K562 (cell line): Measurements from ENCODE around the gene SLC37A2. TPM values are rescaled to one million over a fixed set of nuclear protein-coding genes. Genes with fewer than 3 reads are reported as not detected.

Source experiments
- ATAC-seq: fragments of 200-7000 bp; cut with Tn5 transposase; 3 replicates; pipeline ENCODE4 v1.9.1; 2020; ENCODE audit warnings: moderate library complexity
- BruUV-seq: library from RNA; stranded (reverse); fragments of 400-500 nt; replicated peaks from 2 replicates; lab custom pipeline; 2021; lab: Mats Ljungman, UMichigan
- CTCF ChIA-PET: fragments of 300-600 bp; formaldehyde crosslinking; extraction: SDS; loops from one replicate; lab custom pipeline; 2021; ENCODE audit warnings: low intra/inter-chr PET ratio; lab: Yijun Ruan, JAX
- POLR2A ChIA-PET: fragments of 300-600, 350-650 bp; sonication (Branson Sonifier 250); formaldehyde crosslinking; extraction: SDS; loops from one replicate; lab custom pipeline; 2021; ENCODE audit warnings: antibody characterized with exemption, inconsistent platforms; lab: Yijun Ruan, JAX
- DNase-seq, 4 experiments: peaks; one replicate each; pipeline versions ENCODE4 v3.0.0 to v3.0.0-alpha.2; 2011 to 2018; ENCODE audit warnings: low spot score in 3 of 4, mixed read lengths in 3 of 4; ENCODE audit errors: extremely low read depth in 1 of 4
- FAIRE-seq: peaks from 2 replicates; lab custom pipeline; 2011; peaks lifted over from hg19 to GRCh38; lab: Jason Lieb, UNC
- H2AFZ ChIP-seq: 2 replicates; pipeline ENCODE4 v1.6.0; 2011; ENCODE audit warnings: low read depth, low read length, control low read depth, inconsistent platforms
- H3K27ac ChIP-seq: fragments of 200-600 bp; 3 replicates; pipeline ENCODE4 v1.8.0; 2011; ENCODE audit warnings: low read depth, mild to moderate bottlenecking, control low read depth, inconsistent platforms, low read length, moderate library complexity, mixed read lengths; ENCODE audit errors: extremely low read depth
- H3K27me3 ChIP-seq, 2 experiments: fragments of 300-600 bp in 1 of 2; 2 replicates in 1 of 2; 3 replicates in 1 of 2; pipeline versions ENCODE4 v1.6.0 to v1.8.0; 2011; ENCODE audit warnings: inconsistent platforms in 2 of 2, low read length in 2 of 2, mild to moderate bottlenecking in 1 of 2, mixed read lengths in 1 of 2, moderate library complexity in 1 of 2; ENCODE audit not compliant: control insufficient read depth in 2 of 2, insufficient read depth in 2 of 2
- H3K36me3 ChIP-seq: fragments of 300-600 bp; 3 replicates; pipeline ENCODE4 v1.8.0; 2011; ENCODE audit warnings: mild to moderate bottlenecking, low read length, inconsistent platforms; ENCODE audit not compliant: control insufficient read depth, insufficient read depth
- H3K4me1 ChIP-seq, 2 experiments: fragments of 200-600 bp in 1 of 2; replicated peaks in 1 of 2; 2 replicates in 1 of 2; 3 replicates in 1 of 2; pipeline versions ENCODE4 v1.5.1 to v1.8.0; 2011; ENCODE audit warnings: inconsistent platforms in 2 of 2, low read length in 2 of 2, mild to moderate bottlenecking in 1 of 2, mixed read lengths in 1 of 2, moderate library complexity in 1 of 2; ENCODE audit not compliant: control insufficient read depth in 2 of 2, insufficient read depth in 2 of 2
- H3K4me2 ChIP-seq: 2 replicates; pipeline ENCODE4 v1.6.1; 2011; ENCODE audit warnings: low read length, control low read depth, inconsistent platforms, mixed read lengths; ENCODE audit not compliant: insufficient read depth
- H3K4me3 ChIP-seq: fragments of 200-600 bp; sonication (generic), shearing (Covaris generic); 2 replicates; pipeline ENCODE4 v1.5.1; 2016; ENCODE audit warnings: control low read depth, inconsistent platforms
- H3K79me2 ChIP-seq: fragments of 200-600 bp; 3 replicates; pipeline ENCODE4 v1.8.0; 2011; ENCODE audit warnings: low read length, inconsistent platforms; ENCODE audit not compliant: control insufficient read depth, insufficient read depth
- H3K9ac ChIP-seq, 2 experiments: 2 replicates each; pipeline versions ENCODE4 v1.6.0 to v1.6.1; 2011; ENCODE audit warnings: low read depth in 2 of 2, low read length in 2 of 2, control low read depth in 1 of 2, inconsistent platforms in 1 of 2, mild to moderate bottlenecking in 1 of 2, mixed read lengths in 1 of 2; ENCODE audit not compliant: insufficient read depth in 1 of 2
- H3K9me1 ChIP-seq: one replicate; pipeline ENCODE4 v1.6.0; 2011; ENCODE audit warnings: inconsistent platforms, mild to moderate bottlenecking, low read length, moderate library complexity; ENCODE audit not compliant: control insufficient read depth, insufficient read depth
- H3K9me3 ChIP-seq: replicated peaks from 2 replicates; pipeline ENCODE4 v1.5.1; 2011; ENCODE audit warnings: low read depth, low read length, inconsistent platforms; ENCODE audit not compliant: control insufficient read depth, insufficient read depth
- H4K20me1 ChIP-seq: replicated peaks from 2 replicates; pipeline ENCODE4 v1.6.1; 2011; ENCODE audit warnings: low read length, inconsistent platforms, mixed read lengths; ENCODE audit not compliant: control insufficient read depth, insufficient read depth
- DNMT1 ChIP-seq: fragments of 450-650 bp; IDR thresholded peaks from 2 replicates; pipeline ENCODE4 v1.6.1; 2016; ENCODE audit warnings: antibody characterized with exemption, mild to moderate bottlenecking
- EHMT2 ChIP-seq: fragments of 450-650 bp; IDR thresholded peaks from 2 replicates; pipeline ENCODE4 v1.6.1; 2018; ENCODE audit warnings: antibody characterized with exemption
- KAT8 ChIP-seq: fragments of 450-650 bp; IDR thresholded peaks from 2 replicates; pipeline ENCODE4 v1.6.1; 2016; ENCODE audit warnings: low read depth, mild to moderate bottlenecking
- RBBP5 ChIP-seq: fragments of 200-600 bp; sonication (generic); IDR thresholded peaks from 2 replicates; pipeline ENCODE4 v1.6.1; 2012; ENCODE audit warnings: borderline replicate concordance, mild to moderate bottlenecking, low read length, control low read depth, inconsistent platforms; ENCODE audit not compliant: insufficient read depth, poor library complexity, severe bottlenecking
- TARDBP ChIP-seq: fragments of 450-650 bp; IDR thresholded peaks from 2 replicates; pipeline ENCODE4 v1.6.1; 2016
- ZNF717 ChIP-seq: fragments of 250-450 bp; sonication (Bioruptor Pico); IDR thresholded peaks from 2 replicates; pipeline ENCODE4 v1.5.0; 2021
- WGBS: fragments of 100-300 bp; shearing (Covaris generic); methylation state at CpG from one replicate; pipeline ENCODE4 v1.1.6; 2016; ENCODE audit warnings: low coverage, mixed read lengths; ENCODE audit not compliant: insufficient coverage; ENCODE audit errors: missing lambda C conversion rate; 5-methylcytosine and 5-hydroxymethylcytosine counted together
- in situ Hi-C: fragments of 300-500 bp; cut with MboI; formaldehyde crosslinking; loops from 4 replicates; pipeline ENCODE4 v1.15.0; 2018; ENCODE audit warnings: inconsistent platforms, mixed read lengths
- intact Hi-C: fragments of 100-400 bp; cut with micrococcal nuclease; formaldehyde crosslinking; loops from 2 replicates; pipeline ENCODE4 v1.14.2; 2022
- polyA plus RNA-seq, 8 experiments: library from polyadenylated mRNA; depleted of rRNA in 4 of 8; stranded (reverse) in 5 of 8; unstranded in 3 of 8; fragments of >200 nt; fragmentation: Nextera tagmentation in 2 of 8; fragmentation: Illumina TruSeq in 1 of 8; extraction: Ambion mirVana in 2 of 8; extraction: Trizol in 1 of 8; gene quantifications; 2 replicates each; pipeline versions ENCODE4 v1.2.1 to v1.2.3, GENCODE V29; 2011 to 2014; ENCODE audit warnings: inconsistent platforms in 1 of 8, missing spikeins in 1 of 8
- total RNA-seq, 7 experiments: library from RNA; depleted of rRNA in 6 of 7; stranded (reverse); fragments of >200 nt in 6 of 7; fragmentation: Illumina TruSeq in 2 of 7; extraction: Trizol in 2 of 7; gene quantifications; 2 replicates each; pipeline versions ENCODE4 v1.2.1 to v1.2.3, GENCODE V29; 2011 to 2021; ENCODE audit warnings: low replicate concordance in 1 of 7

SLC37A2 gene
- total and polyA plus RNA-seq, 9 of the 15 experiments (the other 6 are each of a cell fraction or from before 2014, with no cell fraction given) = 0.01 to 1.2 (median 0.52) TPM

DNA sequence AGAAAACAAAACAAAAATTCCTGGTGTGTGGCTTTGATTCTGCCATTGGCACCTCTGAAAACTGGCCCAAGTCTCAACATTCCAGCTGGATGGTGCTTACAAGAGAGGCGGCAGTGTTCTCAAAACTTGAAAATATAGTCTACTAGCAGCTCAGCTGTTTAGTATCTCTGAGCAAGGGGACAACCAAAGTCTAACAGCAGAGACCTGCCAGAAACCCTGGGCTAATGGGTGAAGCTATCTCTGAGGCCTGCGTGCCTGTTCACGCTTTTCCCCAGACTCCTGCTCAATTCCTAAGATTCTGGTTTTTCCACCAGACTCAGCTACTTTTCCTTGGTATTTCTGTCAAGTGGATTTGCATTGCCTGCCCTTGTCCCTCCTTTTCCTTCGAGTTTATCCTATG is 30.4 kb downstream of the SLC37A2 start:
- 69% methylated on average over 4 of the region's 4 CpGs for WGBS
- Histone ChIP-seq H3K9me1 (no peaks in the 10 kb centered on the region), H4K20me1 (0 out of 2 replicates have a peak, but pooled peaks cover 3% of the 10 kb centered on the region), H3K9ac (no peak overlapping the region), H3K4me1 (peaks cover 0 to 7% of the 10 kb centered on the region in 2 experiments; a peak in 2 of 5 replicates), H3K36me3 (peaks cover 13% of the 10 kb centered on the region; the same call in 1 of the 3 replicates), H3K4me3 (no peak overlapping the region), H3K4me2 (no peak overlapping the region), H2AFZ (no peak overlapping the region), H3K79me2 (no peaks in the 10 kb centered on the region), H3K27me3 (no peaks in the 10 kb centered on the region), H3K27ac (no peak overlapping the region), H3K9me3 (no peaks in the 10 kb centered on the region)
- in situ Hi-C loops = no loop called here
- no peak for ATAC-seq
- DNase-seq = no peak
- no TSS peak for BruUV-seq
- ChIA-PET POLR2A (interaction anchor here (0.8 kb wide), 1 partner anchor 18 kb away, joined by 3 read pairs; the partner anchor contains the start of gene TMEM218), CTCF (interaction anchor here (0.6 kb wide), 1 partner anchor 545 kb away, joined by 3 read pairs; no protein-coding TSS in a partner anchor)
- TF ChIP-seq TARDBP = no peak
- no peak for TF ChIP-seq DNMT1
- intact Hi-C loops = loop anchor here (5.0 kb wide), 1 partner anchor 779 kb away; no protein-coding TSS in a partner anchor
- no peak for FAIRE-seq

GRCh38 chr11:125094731-125095130 is 31.6 kb downstream of the SLC37A2 start:
- Histone ChIP-seq H3K79me2 (no peaks in the 10 kb centered on the region), H3K36me3 (peaks cover 13% of the 10 kb centered on the region; the same call in 1 of the 3 replicates), H3K9me3 (no peaks in the 10 kb centered on the region), H3K9ac (no peak overlapping the region), H3K27ac (no peak overlapping the region), H3K27me3 (no peaks in the 10 kb centered on the region), H3K4me3 (no peak overlapping the region), H2AFZ (no peak overlapping the region), H3K4me2 (no peak overlapping the region), H3K9me1 (no peaks in the 10 kb centered on the region), H3K4me1 (peaks cover 0 to 7% of the 10 kb centered on the region in 2 experiments; a peak in 2 of 5 replicates)
- FAIRE-seq = no peak
- CTCF ChIA-PET = no interaction called here
- DNase-seq = no peak
- no TSS peak for BruUV-seq
- POLR2A ChIA-PET = no interaction called here
- 52% methylated on average over 2 of the region's 2 CpGs for WGBS
- no peak for ATAC-seq
- intact Hi-C loops (loop anchor here (5.0 kb wide), 1 partner anchor 778 kb away; no protein-coding TSS in a partner anchor), in situ Hi-C loops (no loop called here)
- TF ChIP-seq ZNF717 (CRISPR knock-in tag) (no peak), KAT8 (no peak), EHMT2 (no peak), RBBP5 (no peak)
- TF ChIP-seq, all 486 proteins: peak for 0
- 0 out of 2 replicates have a peak, but pooled peaks cover 3% of the 10 kb centered on the region for H4K20me1 ChIP-seq
